WTC11 (cell line): ENCODE results near the gene TFPI2.

Experiments used
- ATF3 ChIP-seq: sonication (generic); formaldehyde crosslinking; conservative IDR thresholded peaks from 2 replicates; pipeline ENCODE4 v1.8.1; 2022; ENCODE audit warnings: mild to moderate bottlenecking, missing genetic modification reagents
- CBFB ChIP-seq: sonication (generic); formaldehyde crosslinking; IDR thresholded peaks from 2 replicates; pipeline ENCODE4 v1.8.1; 2022; ENCODE audit warnings: mild to moderate bottlenecking, low read depth, missing genetic modification reagents
- CTCF ChIP-seq: fragments of 200-600 bp; IDR thresholded peaks from 2 replicates; pipeline ENCODE4 v1.8.0; 2022; ENCODE audit warnings: antibody characterized with exemption
- ERG ChIP-seq: fragments of 250-450 bp; sonication (Bioruptor Pico); IDR thresholded peaks from 2 replicates; pipeline ENCODE4 v1.8.0; 2021; ENCODE audit warnings: mild to moderate bottlenecking
- FOXP4 ChIP-seq: sonication (generic); formaldehyde crosslinking; IDR thresholded peaks from 2 replicates; pipeline ENCODE4 v1.8.0; 2022; ENCODE audit warnings: mild to moderate bottlenecking, missing genetic modification reagents
- IRF1 ChIP-seq: sonication (generic); formaldehyde crosslinking; IDR thresholded peaks from 2 replicates; pipeline ENCODE4 v1.8.0; 2023; ENCODE audit warnings: missing genetic modification reagents
- IRF2 ChIP-seq: sonication (generic); formaldehyde crosslinking; IDR thresholded peaks from 2 replicates; pipeline ENCODE4 v1.8.0; 2022; ENCODE audit warnings: low read depth, missing genetic modification reagents, borderline replicate concordance
- MAX ChIP-seq: sonication (generic); formaldehyde crosslinking; IDR thresholded peaks from 2 replicates; pipeline ENCODE4 v1.8.0; 2022; ENCODE audit warnings: mild to moderate bottlenecking, missing genetic modification reagents
- NR1H2 ChIP-seq: sonication (generic); formaldehyde crosslinking; IDR thresholded peaks from 2 replicates; pipeline ENCODE4 v1.9.0; 2021; ENCODE audit warnings: mild to moderate bottlenecking, moderate library complexity, missing genetic modification reagents
- PREB ChIP-seq: sonication (generic); formaldehyde crosslinking; IDR thresholded peaks from 2 replicates; pipeline ENCODE4 v1.8.1; 2022; ENCODE audit warnings: mild to moderate bottlenecking, missing genetic modification reagents, moderate library complexity, borderline replicate concordance
- TP53 ChIP-seq: sonication (generic); formaldehyde crosslinking; IDR thresholded peaks from 2 replicates; pipeline ENCODE4 v1.8.1; 2023; ENCODE audit warnings: mild to moderate bottlenecking, missing genetic modification reagents
- ZBTB21 ChIP-seq: sonication (generic); formaldehyde crosslinking; IDR thresholded peaks from 2 replicates; pipeline ENCODE4 v1.8.1; 2023; ENCODE audit warnings: mild to moderate bottlenecking, missing genetic modification reagents, borderline replicate concordance
- ZNF121 ChIP-seq: sonication (generic); formaldehyde crosslinking; IDR thresholded peaks from 2 replicates; pipeline ENCODE4 v1.8.0; 2023; ENCODE audit warnings: missing genetic modification reagents
- ZNF416 ChIP-seq: fragments of 250-450 bp; sonication (Bioruptor Pico); IDR thresholded peaks from 2 replicates; pipeline ENCODE4 v1.9.0; 2021; ENCODE audit warnings: mild to moderate bottlenecking, inconsistent platforms

- TF ChIP-seq ZBTB21 (no peak), CTCF (no peak), FOXP4 (CRISPR knock-in tag) (no peak), PREB (no peak), NR1H2 (CRISPR knock-in tag) (no peak), ZNF121 (no peak), ZNF416 (CRISPR knock-in tag) (no peak), MAX (no peak), IRF1 (CRISPR knock-in tag) (no peak), CBFB (no peak), TP53 (CRISPR knock-in tag) (no peak), ERG (CRISPR knock-in tag) (no peak), IRF2 (CRISPR knock-in tag) (no peak), ATF3 (CRISPR knock-in tag) (no peak)
These were observed 3.9 kb upstream of the TFPI2 start for GRCh38 chr7:93894426-93894825.
